GM23338 (cell line): Measurements from ENCODE around the gene TIMM17A. TPM values are rescaled to one million over a fixed set of nuclear protein-coding genes. Genes with fewer than 3 reads are reported as not detected.

Source experiments
- ATAC-seq: fragments of 200-7000 bp; cut with Tn5 transposase; 3 replicates; pipeline ENCODE4 v1.9.1; 2020
- DNase-seq: peaks from one replicate; pipeline ENCODE4 v3.0.0-alpha.2; 2015; ENCODE audit warnings: low spot score
- H2AFZ ChIP-seq: fragments of 200-600 bp; sonication (generic); 2 replicates; pipeline ENCODE4 v1.8.0; 2016; ENCODE audit warnings: antibody characterized with exemption, mild to moderate bottlenecking, moderate library complexity
- H3F3A ChIP-seq: fragments of 200-600 bp; sonication (generic); replicated peaks from 2 replicates; pipeline ENCODE4 v1.8.0; 2017; ENCODE audit warnings: antibody characterized with exemption, mixed run types, low read depth
- H3K27ac ChIP-seq: fragments of 200-600 bp; sonication (generic); 2 replicates; pipeline ENCODE4 v1.6.1; 2016; ENCODE audit warnings: low read depth
- H3K27me3 ChIP-seq: fragments of 200-600 bp; sonication (generic); 2 replicates; pipeline ENCODE4 v1.8.0; 2016; ENCODE audit warnings: mild to moderate bottlenecking, mixed run types, moderate library complexity; ENCODE audit not compliant: insufficient read depth
- H3K36me3 ChIP-seq: fragments of 200-600 bp; sonication (generic); 2 replicates; pipeline ENCODE4 v1.8.0; 2016; ENCODE audit warnings: mild to moderate bottlenecking; ENCODE audit not compliant: insufficient read depth
- H3K4me1 ChIP-seq: fragments of 200-600 bp; sonication (generic); 2 replicates; pipeline ENCODE4 v1.8.0; 2016; ENCODE audit warnings: mild to moderate bottlenecking, moderate library complexity; ENCODE audit not compliant: insufficient read depth
- H3K4me2 ChIP-seq: fragments of 200-600 bp; sonication (generic); 2 replicates; pipeline ENCODE4 v1.7.1; 2017; ENCODE audit warnings: mixed run types
- H3K4me3 ChIP-seq: fragments of 200-600 bp; sonication (generic); 2 replicates; pipeline ENCODE4 v1.6.1; 2016; ENCODE audit warnings: mixed run types
- H3K79me2 ChIP-seq: fragments of 200-600 bp; sonication (generic); replicated peaks from 2 replicates; pipeline ENCODE4 v1.8.0; 2017; ENCODE audit warnings: mild to moderate bottlenecking; ENCODE audit not compliant: insufficient read depth
- H3K9me2 ChIP-seq: fragments of 200-600 bp; sonication (generic); 2 replicates; pipeline ENCODE4 v1.8.0; 2017; ENCODE audit not compliant: insufficient read depth
- H4K20me1 ChIP-seq: fragments of 200-600 bp; sonication (generic); replicated peaks from 2 replicates; pipeline ENCODE4 v1.8.0; 2017; ENCODE audit warnings: mild to moderate bottlenecking; ENCODE audit not compliant: insufficient read depth
- H3K27ac Mint-ChIP-seq: 2 replicates; pipeline ENCODE4 v1.8.0; 2020; ENCODE audit warnings: inconsistent platforms, mild to moderate bottlenecking, moderate library complexity, mixed read lengths
- H3K27me3 Mint-ChIP-seq: 3 replicates; pipeline ENCODE4 v1.8.0; 2022; ENCODE audit warnings: low read depth, mild to moderate bottlenecking, moderate library complexity, mixed read lengths, inconsistent platforms; ENCODE audit not compliant: insufficient read depth, poor library complexity
- H3K36me3 Mint-ChIP-seq: 3 replicates; pipeline ENCODE4 v1.8.0; 2021; ENCODE audit warnings: low read depth, mild to moderate bottlenecking, inconsistent platforms, moderate library complexity, mixed read lengths
- H3K4me1 Mint-ChIP-seq: 3 replicates; pipeline ENCODE4 v1.8.0; 2020; ENCODE audit warnings: mild to moderate bottlenecking, inconsistent platforms, mixed read lengths
- H3K4me3 Mint-ChIP-seq: 3 replicates; pipeline ENCODE4 v1.8.0; 2021; ENCODE audit warnings: moderate library complexity, mild to moderate bottlenecking, inconsistent platforms, mixed read lengths
- H3K9me3 Mint-ChIP-seq: 3 replicates; pipeline ENCODE4 v1.8.0; 2020; ENCODE audit warnings: moderate library complexity, mild to moderate bottlenecking, inconsistent platforms, mixed read lengths
- CREB1 ChIP-seq: fragments of 250-450 bp; sonication (Bioruptor Pico); IDR thresholded peaks from 2 replicates; pipeline ENCODE4 v1.5.0; 2020; ENCODE audit warnings: low read depth, mild to moderate bottlenecking, moderate library complexity
- EZH2 ChIP-seq: fragments of 200-600 bp; sonication (generic); IDR thresholded peaks from one replicate; pipeline ENCODE4 v1.8.0; 2017; ENCODE audit warnings: antibody characterized with exemption, mild to moderate bottlenecking, low read depth; ENCODE audit not compliant: unreplicated experiment
- EZH2phosphoT487 ChIP-seq: fragments of 200-600 bp; sonication (generic); IDR thresholded peaks from one replicate; pipeline ENCODE4 v1.8.1; 2018; ENCODE audit warnings: antibody characterized with exemption; ENCODE audit not compliant: unreplicated experiment
- JUNB ChIP-seq: IDR thresholded peaks from one replicate; pipeline ENCODE4 v1.6.1; 2016; ENCODE audit warnings: antibody characterized with exemption; ENCODE audit not compliant: unreplicated experiment
- NANOG ChIP-seq: IDR thresholded peaks from 2 replicates; pipeline ENCODE4 v1.6.1; 2016; ENCODE audit warnings: antibody characterized with exemption, borderline replicate concordance
- POLR2AphosphoS5 ChIP-seq: IDR thresholded peaks from 2 replicates; pipeline ENCODE4 v1.6.1; 2016; ENCODE audit warnings: antibody characterized with exemption, low read depth
- ZNF114 ChIP-seq: fragments of 250-450 bp; sonication (Bioruptor Pico); IDR thresholded peaks from 2 replicates; pipeline ENCODE4 v1.5.0; 2020; ENCODE audit warnings: mild to moderate bottlenecking, moderate library complexity
- ZNF331 ChIP-seq: fragments of 250-450 bp; sonication (Bioruptor Pico); IDR thresholded peaks from 2 replicates; pipeline ENCODE4 v1.5.0; 2020; ENCODE audit warnings: low read depth, mild to moderate bottlenecking, moderate library complexity
- polyA plus RNA-seq: library from polyadenylated mRNA; unstranded; fragments of >200 nt; fragmentation: Nextera tagmentation; extraction: Ambion mirVana; gene quantifications from 2 replicates; pipeline ENCODE4 v1.2.1, GENCODE V29; 2016
- total RNA-seq: library from RNA; depleted of rRNA; stranded (reverse); fragments of >200 nt; shearing (Covaris generic); gene quantifications from 2 replicates; pipeline ENCODE4 v1.2.3, GENCODE V29; 2014
- TF ChIP-seq, protein P1 (sequence below), 2 experiments: fragments of 200-600 bp in 1 of 2; sonication (generic) in 1 of 2; conservative IDR thresholded peaks; 2 replicates each; pipeline versions ENCODE4 v1.5.1 to v1.6.1; 2016 to 2017; ENCODE audit warnings: antibody characterized with exemption in 2 of 2, low read depth in 2 of 2, mild to moderate bottlenecking in 2 of 2, moderate library complexity in 1 of 2
- TF ChIP-seq, protein P2 (sequence below): IDR thresholded peaks from one replicate; pipeline ENCODE4 v1.6.1; 2018; ENCODE audit warnings: antibody characterized with exemption; ENCODE audit not compliant: unreplicated experiment

Gene TIMM17A
- total and polyA plus RNA-seq, 2 experiments from 2014 or later, result 38.5 to 60.0 TPM

DNA sequence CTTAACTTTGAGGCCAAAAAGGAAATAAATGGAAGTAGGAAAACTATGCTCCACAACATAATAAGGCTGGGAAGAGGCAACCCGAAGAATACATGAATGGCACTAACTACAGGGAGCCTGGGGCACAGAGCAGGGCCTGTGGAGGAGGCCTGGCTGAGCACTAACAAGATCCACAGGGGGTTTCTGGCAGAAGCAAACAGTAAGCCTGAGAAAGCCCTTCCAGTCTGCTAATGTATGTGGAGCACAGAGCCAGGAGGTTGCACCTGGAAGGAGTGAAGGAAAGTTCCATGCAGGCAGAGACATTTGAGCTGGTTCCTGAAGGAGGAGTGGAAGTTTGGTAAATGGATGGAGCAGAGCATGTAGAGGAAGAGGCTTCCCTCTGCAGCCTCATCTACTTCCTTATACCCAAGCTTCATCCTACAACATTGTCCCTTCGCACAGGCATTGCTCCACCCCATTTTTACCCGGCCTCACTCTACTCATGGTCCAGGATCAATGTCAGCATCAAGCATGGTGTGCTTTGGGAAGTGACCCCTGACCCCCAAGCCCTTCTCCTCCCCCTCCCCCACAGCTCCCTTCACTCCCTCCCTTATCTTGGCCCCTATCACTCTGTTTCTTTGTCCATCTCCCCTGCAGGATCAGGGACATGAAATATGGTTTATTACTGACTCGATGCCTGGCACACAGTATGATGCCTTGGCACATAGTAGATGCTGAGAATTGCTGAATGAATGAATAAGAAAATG lies 43.3 kb upstream of the TIMM17A start (continued):
- TF ChIP-seq POLR2AphosphoS5, result no peak
- TF ChIP-seq, protein P1, sequence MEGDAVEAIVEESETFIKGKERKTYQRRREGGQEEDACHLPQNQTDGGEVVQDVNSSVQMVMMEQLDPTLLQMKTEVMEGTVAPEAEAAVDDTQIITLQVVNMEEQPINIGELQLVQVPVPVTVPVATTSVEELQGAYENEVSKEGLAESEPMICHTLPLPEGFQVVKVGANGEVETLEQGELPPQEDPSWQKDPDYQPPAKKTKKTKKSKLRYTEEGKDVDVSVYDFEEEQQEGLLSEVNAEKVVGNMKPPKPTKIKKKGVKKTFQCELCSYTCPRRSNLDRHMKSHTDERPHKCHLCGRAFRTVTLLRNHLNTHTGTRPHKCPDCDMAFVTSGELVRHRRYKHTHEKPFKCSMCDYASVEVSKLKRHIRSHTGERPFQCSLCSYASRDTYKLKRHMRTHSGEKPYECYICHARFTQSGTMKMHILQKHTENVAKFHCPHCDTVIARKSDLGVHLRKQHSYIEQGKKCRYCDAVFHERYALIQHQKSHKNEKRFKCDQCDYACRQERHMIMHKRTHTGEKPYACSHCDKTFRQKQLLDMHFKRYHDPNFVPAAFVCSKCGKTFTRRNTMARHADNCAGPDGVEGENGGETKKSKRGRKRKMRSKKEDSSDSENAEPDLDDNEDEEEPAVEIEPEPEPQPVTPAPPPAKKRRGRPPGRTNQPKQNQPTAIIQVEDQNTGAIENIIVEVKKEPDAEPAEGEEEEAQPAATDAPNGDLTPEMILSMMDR (conservative IDR thresholded peaks at IDR 0.05; ENCODE audit: low read depth in 2 of 2), result no peak

DNA sequence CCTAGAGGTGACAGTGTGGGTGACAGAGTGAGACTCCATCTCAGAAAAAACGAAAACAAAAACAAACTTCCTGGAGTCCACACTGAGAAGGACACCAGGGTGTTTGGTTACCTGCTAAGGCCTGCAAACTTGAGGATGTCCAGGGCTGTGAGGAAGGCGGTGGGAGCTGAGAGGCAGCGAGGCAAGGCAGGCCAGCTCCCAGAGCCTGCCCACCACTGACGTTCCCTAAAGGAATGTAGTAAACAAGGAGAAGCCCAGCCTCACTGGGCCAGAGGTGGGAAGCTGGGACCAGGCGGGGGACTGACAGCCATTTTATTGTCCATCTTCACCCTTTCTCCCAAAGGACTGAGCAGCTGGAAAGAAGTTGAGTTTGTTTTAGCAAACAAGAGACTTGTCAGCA lies 42.5 kb upstream of the TIMM17A start:
- H3K4me3 ChIP-seq, result no peak overlapping the region
- H3K4me2 ChIP-seq, result no peak overlapping the region
- no peaks in the 10 kb centered on the region for H3K4me1 ChIP-seq
- no peak overlapping the region for H3K27ac ChIP-seq
- DNase-seq (no peak), ATAC-seq (peak; percentile 13; the same call in 1 of the 3 replicates)
- H3K27me3 ChIP-seq, result no peaks in the 10 kb centered on the region
- Mint-ChIP-seq H3K9me3 (no peaks in the 10 kb centered on the region), H3K4me3 (no peak overlapping the region), H3K36me3 (no peaks in the 10 kb centered on the region), H3K4me1 (peaks cover 11% of the 10 kb centered on the region), H3K27ac (no peak overlapping the region; the same call in 1 of the 2 replicates), H3K27me3 (peaks cover 4% of the 10 kb centered on the region)
- H3K36me3 ChIP-seq, result no peaks in the 10 kb centered on the region
- TF ChIP-seq POLR2AphosphoS5, result no peak
- H3K9me2 ChIP-seq, result no peaks in the 10 kb centered on the region
- no peaks in the 10 kb centered on the region for H4K20me1 ChIP-seq
- no peak overlapping the region for H2AFZ ChIP-seq
- no peaks in the 10 kb centered on the region for H3F3A ChIP-seq
- H3K79me2 ChIP-seq, result no peaks in the 10 kb centered on the region

DNA sequence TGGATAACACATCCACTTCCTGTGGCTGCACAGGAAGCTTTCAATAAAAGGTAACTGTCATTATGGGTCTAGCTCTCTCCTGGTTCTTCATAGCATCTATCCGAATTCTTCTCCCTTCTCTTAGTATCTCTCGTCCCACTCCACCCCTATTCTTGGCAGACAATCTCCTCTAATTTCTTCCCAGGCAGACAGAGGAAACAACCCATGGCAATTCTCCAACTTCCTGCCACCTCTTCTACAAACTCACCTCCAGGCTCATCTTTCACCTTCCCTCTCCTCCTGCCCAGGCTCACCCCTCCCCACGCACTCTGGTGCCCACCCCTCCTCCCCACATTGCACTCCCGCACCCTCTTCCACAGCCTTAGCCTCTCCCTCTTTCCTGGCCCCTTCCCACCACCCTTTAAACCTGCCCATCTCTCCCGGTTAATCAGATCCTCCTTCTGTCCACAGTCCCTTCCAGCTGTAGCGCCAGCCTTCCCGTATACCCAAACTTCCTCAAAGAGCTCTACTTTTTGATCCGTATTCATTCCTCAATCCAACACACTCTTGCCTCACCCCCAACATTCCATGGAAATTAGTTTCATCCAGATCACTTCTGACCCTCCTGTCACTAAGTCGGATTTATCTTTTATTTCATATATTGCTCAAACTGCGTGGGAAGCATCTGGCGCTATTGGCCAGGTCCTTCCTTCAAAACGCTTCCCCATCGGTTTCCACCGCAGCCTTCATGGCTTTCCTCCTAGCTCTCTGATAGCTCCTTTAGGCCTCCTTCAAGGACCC lies 40.7 kb upstream of the TIMM17A start:
- Histone ChIP-seq H2AFZ (no peak overlapping the region), H4K20me1 (no peaks in the 10 kb centered on the region), H3K4me2 (no peak overlapping the region), H3K79me2 (no peaks in the 10 kb centered on the region), H3K4me1 (no peaks in the 10 kb centered on the region), H3K36me3 (no peaks in the 10 kb centered on the region), H3K27me3 (no peaks in the 10 kb centered on the region), H3K4me3 (no peak overlapping the region), H3F3A (no peaks in the 10 kb centered on the region), H3K27ac (no peak overlapping the region), H3K9me2 (no peaks in the 10 kb centered on the region)
- Mint-ChIP-seq H3K4me3 (no peak overlapping the region), H3K9me3 (no peaks in the 10 kb centered on the region), H3K27me3 (peaks cover 1% of the 10 kb centered on the region), H3K4me1 (peaks cover 11% of the 10 kb centered on the region), H3K36me3 (no peaks in the 10 kb centered on the region), H3K27ac (no peak overlapping the region)
- ATAC-seq (no peak), DNase-seq (no peak)
- no peak for TF ChIP-seq ZNF331 (CRISPR knock-in tag)
- TF ChIP-seq ZNF114 (CRISPR knock-in tag), result no peak
- TF ChIP-seq CREB1, result no peak
- no peak for TF ChIP-seq JUNB
- no peak for TF ChIP-seq EZH2
- TF ChIP-seq, protein P1 (conservative IDR thresholded peaks at IDR 0.05; ENCODE audit: low read depth in 2 of 2), result no peak
- TF ChIP-seq, protein P2, sequence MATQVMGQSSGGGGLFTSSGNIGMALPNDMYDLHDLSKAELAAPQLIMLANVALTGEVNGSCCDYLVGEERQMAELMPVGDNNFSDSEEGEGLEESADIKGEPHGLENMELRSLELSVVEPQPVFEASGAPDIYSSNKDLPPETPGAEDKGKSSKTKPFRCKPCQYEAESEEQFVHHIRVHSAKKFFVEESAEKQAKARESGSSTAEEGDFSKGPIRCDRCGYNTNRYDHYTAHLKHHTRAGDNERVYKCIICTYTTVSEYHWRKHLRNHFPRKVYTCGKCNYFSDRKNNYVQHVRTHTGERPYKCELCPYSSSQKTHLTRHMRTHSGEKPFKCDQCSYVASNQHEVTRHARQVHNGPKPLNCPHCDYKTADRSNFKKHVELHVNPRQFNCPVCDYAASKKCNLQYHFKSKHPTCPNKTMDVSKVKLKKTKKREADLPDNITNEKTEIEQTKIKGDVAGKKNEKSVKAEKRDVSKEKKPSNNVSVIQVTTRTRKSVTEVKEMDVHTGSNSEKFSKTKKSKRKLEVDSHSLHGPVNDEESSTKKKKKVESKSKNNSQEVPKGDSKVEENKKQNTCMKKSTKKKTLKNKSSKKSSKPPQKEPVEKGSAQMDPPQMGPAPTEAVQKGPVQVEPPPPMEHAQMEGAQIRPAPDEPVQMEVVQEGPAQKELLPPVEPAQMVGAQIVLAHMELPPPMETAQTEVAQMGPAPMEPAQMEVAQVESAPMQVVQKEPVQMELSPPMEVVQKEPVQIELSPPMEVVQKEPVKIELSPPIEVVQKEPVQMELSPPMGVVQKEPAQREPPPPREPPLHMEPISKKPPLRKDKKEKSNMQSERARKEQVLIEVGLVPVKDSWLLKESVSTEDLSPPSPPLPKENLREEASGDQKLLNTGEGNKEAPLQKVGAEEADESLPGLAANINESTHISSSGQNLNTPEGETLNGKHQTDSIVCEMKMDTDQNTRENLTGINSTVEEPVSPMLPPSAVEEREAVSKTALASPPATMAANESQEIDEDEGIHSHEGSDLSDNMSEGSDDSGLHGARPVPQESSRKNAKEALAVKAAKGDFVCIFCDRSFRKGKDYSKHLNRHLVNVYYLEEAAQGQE, result no peak
- no peak for TF ChIP-seq NANOG
- TF ChIP-seq EZH2phosphoT487, result no peak
